AG09309 (cell line): Measurements from ENCODE around the gene PHETA1.

ENCODE experiments used
- DNase-seq: peaks from one replicate; pipeline ENCODE4 v3.0.0-alpha.2; 2010; ENCODE audit warnings: low read depth
- H3K4me3 ChIP-seq: 2 replicates; pipeline ENCODE4 v1.5.1; 2011; ENCODE audit warnings: mild to moderate bottlenecking, low read depth, low read length, moderate library complexity; ENCODE audit not compliant: control insufficient read depth
- TF ChIP-seq, protein P1 (sequence below): IDR thresholded peaks from 2 replicates; pipeline ENCODE4 v1.5.1; 2011; ENCODE audit warnings: mild to moderate bottlenecking, low read depth, low read length, inconsistent platforms; ENCODE audit not compliant: insufficient read depth, control insufficient read depth; ENCODE audit errors: missing control alignments

The PHETA1 gene

DNA sequence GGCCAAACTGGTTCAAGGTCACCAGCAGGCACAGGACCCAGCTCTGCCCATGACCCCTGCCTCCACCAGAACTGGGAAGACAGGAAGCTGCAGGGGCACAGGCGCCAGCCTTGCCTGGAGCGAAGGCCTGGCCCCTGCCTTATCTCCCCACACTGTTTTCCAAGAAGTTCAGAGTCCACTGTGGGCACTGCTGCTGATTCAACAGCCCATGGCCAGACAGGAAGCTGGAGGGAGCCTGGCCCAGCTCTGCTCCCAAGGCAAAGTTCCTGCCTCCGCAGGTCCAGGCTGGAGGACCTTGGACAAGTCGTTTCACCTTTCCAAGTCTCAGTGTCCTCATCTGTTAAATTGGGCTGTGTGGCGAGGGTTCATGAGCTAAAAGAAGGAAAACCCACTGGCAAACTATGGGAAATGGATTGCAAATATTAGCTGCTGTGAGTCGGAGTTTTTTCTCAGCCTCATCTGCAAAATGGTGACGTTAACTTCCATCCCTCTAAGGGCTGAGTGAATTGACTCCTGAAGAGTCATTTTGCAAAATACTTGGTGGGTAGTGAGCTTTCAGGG lies 1.2 kb downstream of the PHETA1 start:
- no peak for DNase-seq
- TF ChIP-seq, protein P1, sequence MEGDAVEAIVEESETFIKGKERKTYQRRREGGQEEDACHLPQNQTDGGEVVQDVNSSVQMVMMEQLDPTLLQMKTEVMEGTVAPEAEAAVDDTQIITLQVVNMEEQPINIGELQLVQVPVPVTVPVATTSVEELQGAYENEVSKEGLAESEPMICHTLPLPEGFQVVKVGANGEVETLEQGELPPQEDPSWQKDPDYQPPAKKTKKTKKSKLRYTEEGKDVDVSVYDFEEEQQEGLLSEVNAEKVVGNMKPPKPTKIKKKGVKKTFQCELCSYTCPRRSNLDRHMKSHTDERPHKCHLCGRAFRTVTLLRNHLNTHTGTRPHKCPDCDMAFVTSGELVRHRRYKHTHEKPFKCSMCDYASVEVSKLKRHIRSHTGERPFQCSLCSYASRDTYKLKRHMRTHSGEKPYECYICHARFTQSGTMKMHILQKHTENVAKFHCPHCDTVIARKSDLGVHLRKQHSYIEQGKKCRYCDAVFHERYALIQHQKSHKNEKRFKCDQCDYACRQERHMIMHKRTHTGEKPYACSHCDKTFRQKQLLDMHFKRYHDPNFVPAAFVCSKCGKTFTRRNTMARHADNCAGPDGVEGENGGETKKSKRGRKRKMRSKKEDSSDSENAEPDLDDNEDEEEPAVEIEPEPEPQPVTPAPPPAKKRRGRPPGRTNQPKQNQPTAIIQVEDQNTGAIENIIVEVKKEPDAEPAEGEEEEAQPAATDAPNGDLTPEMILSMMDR: no peak
- H3K4me3 ChIP-seq: peak overlapping the region; percentile 92

DNA sequence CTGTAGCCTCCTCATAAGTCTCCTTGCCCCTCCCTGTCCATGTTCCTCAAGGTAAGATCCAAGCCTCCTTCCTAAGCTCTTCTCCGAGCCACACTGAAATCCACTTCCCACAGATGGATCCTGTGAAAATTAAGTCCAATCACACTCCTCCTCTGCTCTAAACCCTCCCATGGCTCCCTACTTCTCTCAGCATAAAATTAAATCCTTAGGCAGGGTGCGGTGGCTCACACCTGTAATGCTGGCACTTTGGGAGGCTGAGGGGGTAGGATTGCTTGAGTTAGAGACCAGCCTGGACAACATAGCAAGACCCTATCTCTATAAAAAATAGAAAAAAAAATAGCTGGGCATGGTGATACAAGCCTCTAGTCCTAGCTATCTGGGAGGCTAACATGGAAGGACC lies 2.3 kb downstream of the PHETA1 start:
- TF ChIP-seq, protein P1: no peak
- DNase-seq: no peak
- H3K4me3 ChIP-seq: no peak overlapping the region

DNA sequence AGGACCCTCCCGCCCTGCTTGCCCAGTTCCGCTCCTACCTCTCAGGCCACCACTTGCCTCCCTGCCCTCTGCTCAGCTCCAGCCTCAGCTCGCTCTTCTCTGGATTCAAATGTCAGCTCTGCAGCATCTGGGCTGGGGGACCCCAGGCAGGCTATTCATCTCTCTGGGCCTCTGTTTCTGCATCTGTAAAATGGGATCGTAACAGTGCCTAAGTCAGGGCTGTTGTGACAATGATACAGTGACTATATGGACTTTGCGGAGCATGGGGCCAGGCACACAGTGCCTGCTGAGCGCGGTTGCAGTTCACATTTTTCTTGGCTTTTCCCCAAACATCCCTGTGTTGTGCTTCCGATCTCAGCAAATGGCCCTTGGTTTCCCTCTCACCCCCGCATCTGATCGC lies 2.8 kb downstream of the PHETA1 start:
- TF ChIP-seq, protein P1: no peak
- DNase-seq: no peak
- no peak overlapping the region for H3K4me3 ChIP-seq

DNA sequence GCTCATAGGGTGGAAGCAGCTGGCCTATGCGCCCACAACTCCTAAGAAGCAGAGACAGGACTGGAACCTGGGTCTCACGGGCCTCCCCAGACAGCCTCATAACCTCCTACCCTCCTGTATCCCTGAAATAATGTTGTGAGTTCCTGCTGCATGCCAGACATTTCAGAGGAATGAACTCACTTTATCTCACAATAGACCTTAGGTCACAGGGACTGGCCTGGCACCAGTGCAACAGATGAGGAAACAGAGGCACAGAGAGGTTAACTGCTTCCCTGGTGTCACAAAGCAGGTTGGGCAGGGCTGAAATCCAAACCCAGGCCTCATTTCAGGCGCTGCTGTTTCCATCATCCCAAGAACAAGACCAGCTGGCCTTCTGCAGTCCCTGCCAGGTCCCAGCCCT lies 5.3 kb downstream of the PHETA1 start:
- H3K4me3 ChIP-seq: no peak overlapping the region
- no peak for DNase-seq
- TF ChIP-seq, protein P1: no peak

DNA sequence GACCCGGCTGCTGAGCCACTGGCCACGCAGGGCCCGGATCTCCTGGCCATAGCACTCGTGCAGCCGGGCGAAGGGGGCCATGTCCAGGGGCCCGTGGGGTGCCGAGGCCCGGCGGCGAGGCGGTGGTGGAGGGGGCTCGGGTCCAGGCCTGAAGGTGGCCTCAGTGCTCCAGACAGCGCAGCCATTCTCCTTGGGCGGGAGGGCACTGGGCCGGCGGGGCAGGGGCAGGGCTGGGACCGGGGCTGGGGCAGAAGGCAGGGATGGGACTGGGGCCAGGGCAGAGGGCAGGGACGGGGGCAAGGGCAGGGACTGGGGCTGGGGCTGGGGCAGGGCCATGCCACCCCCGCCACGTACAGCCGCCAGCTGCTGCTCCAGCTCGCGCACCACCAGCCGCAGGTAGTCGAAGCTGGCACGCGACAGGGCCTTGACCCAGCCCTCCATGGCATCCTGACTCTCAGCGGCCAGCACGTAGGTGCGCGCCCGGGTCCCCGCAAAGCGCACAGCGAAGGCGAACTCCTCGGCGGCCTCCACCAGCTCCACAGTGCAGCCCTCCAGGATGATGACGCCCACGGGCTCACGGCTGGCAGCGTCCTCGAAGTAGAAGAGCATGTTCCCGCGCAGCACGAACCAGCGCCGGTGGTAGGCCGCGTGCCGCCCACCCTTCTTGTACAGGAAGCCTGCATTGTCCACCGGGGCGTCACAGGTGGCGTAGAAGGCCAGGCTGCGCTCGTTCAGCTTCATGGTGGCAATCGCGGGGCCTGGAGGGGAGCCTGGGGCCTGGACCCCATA lies 6.0 kb downstream of the PHETA1 start:
- TF ChIP-seq, protein P1: no peak
- H3K4me3 ChIP-seq: no peak overlapping the region
- DNase-seq: no peak

DNA sequence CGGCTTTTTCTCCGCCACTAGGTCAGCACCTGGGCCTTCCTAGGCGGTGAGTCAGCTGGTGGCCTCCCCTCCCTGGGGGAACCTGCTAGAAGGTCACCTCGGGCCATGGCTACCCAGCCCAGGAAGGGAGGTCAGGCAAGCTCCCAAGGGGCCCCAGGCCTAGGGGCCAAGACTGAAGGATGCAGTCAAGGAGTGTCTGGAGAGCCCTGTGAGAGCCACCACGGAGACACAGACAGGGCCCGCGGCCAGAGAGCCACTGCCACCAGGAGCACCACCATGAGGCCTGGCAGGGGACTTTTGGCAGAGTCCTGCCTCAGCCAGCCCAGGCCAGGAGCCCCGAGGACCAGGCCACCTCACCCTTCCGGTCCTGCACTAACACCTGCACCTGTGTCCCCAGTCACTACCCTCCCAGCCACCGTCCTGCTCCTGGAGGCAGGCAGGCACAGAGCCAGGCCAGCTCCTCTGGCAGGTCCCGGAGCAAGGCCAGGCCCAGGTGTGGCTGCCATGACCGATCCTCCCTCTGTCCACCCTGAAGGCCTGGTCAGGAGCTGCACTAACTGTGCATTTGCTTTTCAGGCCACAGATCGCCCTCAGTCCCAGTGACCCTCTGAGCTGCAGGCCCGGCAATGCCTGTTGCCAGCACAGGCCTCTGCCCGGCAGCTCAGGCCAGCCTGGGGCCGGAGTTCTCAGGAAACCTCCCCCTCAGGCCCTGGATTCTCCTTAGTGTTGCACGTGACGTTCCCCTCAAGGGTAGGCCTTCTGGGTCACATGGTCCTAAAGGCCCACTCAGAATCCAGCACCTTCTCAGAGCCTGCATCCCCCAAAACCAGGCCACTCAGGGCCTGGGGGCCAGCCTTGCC lies 6.9 kb downstream of the PHETA1 start:
- no peak for DNase-seq
- TF ChIP-seq, protein P1: no peak

More for the DNA sequence above, 6.9 kb downstream of the PHETA1 start:
- H3K4me3 ChIP-seq: no peak overlapping the region
